Activated naive CD4-positive, alpha-beta T cell treated with anti-CD3 and anti-CD28 coated beads, Interleukin-2, amount 50 U/mL, for 24 hours (primary cell): ENCODE results near the gene TFB1M.
A peak's percentile ranks its signal among the peaks of the same experiment; 100 is the strongest.
"Not testable (repeated sequence)": the region's sequence is repeated elsewhere in the genome, so short reads cannot be mapped to it uniquely, and the experiment has no call there.

Experiments
- H3K27ac Mint-ChIP-seq: one replicate; pipeline ENCODE4 v1.8.0; 2021; ENCODE audit warnings: mild to moderate bottlenecking, mixed read lengths
- H3K27me3 Mint-ChIP-seq: one replicate; pipeline ENCODE4 v1.8.0; 2021; ENCODE audit warnings: mixed read lengths
- H3K36me3 Mint-ChIP-seq: one replicate; pipeline ENCODE4 v1.8.0; 2021; ENCODE audit warnings: mixed read lengths
- H3K4me1 Mint-ChIP-seq: one replicate; pipeline ENCODE4 v1.8.0; 2021; ENCODE audit warnings: mixed read lengths
- H3K4me3 Mint-ChIP-seq: one replicate; pipeline ENCODE4 v1.8.0; 2021; ENCODE audit warnings: mild to moderate bottlenecking, mixed read lengths
- H3K9me3 Mint-ChIP-seq: one replicate; pipeline ENCODE4 v1.8.0; 2021; ENCODE audit warnings: mixed read lengths

Gene TFB1M

DNA sequence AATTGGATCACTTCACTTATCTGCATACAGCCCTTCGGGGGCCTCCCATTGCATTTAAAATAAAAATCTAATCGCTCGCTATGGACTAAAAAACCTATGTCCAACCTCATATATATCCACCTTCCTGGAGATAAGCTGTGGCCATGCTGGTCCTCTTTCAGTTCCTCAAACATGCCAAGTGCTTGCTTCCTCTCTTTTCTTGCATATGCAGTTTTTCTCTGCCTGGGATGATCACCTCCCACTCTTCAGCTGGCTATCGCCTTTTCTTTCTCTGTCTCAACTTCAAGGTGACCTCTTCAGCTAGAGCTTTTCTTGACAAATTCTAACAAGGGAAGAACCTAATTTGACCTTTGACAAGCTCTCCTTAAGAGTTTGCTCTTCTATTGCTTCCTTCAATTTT, 5.6 kb upstream of the TFB1M start:
- Mint-ChIP-seq H3K4me3 (no peak overlapping the region), H3K27ac (no peak overlapping the region), H3K36me3 (no peaks in the 10 kb centered on the region), H3K9me3 (no peaks in the 10 kb centered on the region), H3K4me1 (peaks cover 14% of the 10 kb centered on the region), H3K27me3 (no peaks in the 10 kb centered on the region)

DNA sequence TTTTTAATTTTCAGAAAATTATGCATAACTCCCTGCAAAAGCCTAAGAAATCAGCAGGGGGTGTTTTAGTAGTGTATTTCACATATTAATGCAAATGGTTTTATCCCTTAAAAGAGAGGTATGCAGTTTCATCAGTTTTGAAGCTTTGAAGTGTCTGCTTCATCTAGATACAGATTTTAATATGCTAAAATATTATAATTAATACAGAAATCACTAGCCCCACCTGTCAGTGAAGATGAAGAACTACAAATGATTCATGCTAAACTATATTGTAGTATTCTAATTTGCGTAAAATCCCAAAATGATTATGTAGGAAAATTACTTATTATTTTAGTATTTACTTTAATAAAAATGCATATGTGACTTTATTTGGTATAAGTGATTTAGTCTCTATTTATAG, 2.9 kb upstream of the TFB1M start:
- Mint-ChIP-seq H3K4me3 (no peak overlapping the region), H3K27ac (no peak overlapping the region), H3K9me3 (no peaks in the 10 kb centered on the region), H3K27me3 (no peaks in the 10 kb centered on the region), H3K36me3 (peaks cover 2% of the 10 kb centered on the region), H3K4me1 (peaks cover 31% of the 10 kb centered on the region)

DNA sequence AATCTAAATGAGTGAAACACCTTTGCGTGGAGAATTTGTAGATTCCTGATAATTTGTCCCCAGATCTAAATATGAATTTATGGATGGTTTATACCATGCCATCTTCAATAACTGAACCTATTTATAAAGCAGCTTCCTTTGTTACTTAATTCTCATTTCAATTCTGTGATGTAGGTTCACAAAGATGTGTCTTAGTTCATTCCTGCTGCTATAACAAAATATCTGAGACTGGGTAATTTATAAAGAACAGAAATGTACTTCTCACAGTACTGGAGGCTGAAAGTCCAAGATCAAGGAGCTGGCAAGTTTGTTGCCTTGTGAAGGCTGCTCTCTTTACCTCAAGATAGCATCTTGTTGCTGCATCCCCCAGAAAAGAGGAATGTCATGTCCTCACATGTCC, 2.1 kb upstream of the TFB1M start:
- Mint-ChIP-seq H3K27ac (no peak overlapping the region), H3K36me3 (peaks cover 2% of the 10 kb centered on the region), H3K27me3 (no peaks in the 10 kb centered on the region), H3K4me1 (peaks cover 38% of the 10 kb centered on the region), H3K4me3 (no peak overlapping the region), H3K9me3 (no peaks in the 10 kb centered on the region)

DNA sequence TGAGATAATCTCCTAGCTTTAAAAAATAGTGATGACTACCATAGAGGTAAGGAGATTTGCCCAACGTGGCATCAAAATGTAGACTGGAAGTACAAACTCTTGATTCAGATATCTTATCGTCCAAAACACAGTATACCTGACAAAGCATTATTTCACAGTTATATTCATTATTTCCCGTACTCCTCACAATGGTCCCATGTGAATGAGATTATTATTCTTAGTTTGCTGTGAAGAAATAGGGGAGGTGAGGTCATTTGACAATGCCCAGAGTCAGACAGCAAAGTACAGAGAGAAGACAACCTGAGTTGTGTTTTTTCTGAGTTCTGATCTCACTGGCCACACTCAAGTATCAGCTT, 1.2 kb upstream of the TFB1M start:
- H3K4me3 Mint-ChIP-seq: peak overlapping the region; percentile 88
- H3K27me3 Mint-ChIP-seq: no peaks in the 10 kb centered on the region
- peak overlapping the region; percentile 92 for H3K27ac Mint-ChIP-seq
- H3K4me1 Mint-ChIP-seq: peaks cover 45% of the 10 kb centered on the region
- H3K9me3 Mint-ChIP-seq: no peaks in the 10 kb centered on the region
- H3K36me3 Mint-ChIP-seq: peaks cover 3% of the 10 kb centered on the region

DNA sequence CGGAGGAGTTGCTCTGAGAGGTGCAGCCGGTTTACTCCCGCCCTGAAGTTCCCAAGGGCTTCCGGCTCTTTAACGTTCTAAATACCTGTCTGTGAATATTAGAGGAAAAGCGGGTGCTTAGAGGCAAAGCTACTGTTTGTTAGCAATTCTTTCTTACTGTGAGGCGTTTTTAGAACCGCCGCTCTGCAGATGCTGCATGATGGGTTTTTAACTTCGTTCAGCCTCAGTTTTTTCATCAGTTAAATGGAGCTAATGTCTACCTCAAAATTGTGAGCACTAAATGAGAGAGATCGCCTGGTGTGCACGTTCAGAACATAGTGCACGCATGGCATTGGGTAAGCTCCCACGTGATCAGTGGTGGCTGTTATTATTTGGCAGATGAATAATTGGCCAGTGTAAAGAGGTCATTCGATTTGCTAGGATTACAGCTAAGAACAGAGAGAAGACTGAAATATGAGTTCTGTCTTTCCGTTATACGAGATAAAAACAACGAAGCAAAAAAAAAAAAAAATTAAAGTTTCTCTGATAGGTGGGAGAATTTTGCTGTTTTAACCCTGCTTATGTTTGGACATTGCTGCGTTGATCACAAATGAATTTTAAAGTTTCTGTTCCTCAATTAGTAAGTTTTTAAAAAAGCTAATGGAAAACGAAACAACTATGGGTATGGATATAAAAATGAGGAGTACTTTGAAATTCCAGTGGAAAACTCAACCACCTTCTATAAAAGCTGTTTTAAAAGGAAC, 660 bp upstream of the TFB1M start:
- peak overlapping the region; percentile 88 for H3K4me3 Mint-ChIP-seq
- no peaks in the 10 kb centered on the region for H3K9me3 Mint-ChIP-seq
- peak overlapping the region; percentile 92 for H3K27ac Mint-ChIP-seq
- peaks cover 49% of the 10 kb centered on the region for H3K4me1 Mint-ChIP-seq
- peaks cover 6% of the 10 kb centered on the region for H3K36me3 Mint-ChIP-seq
- H3K27me3 Mint-ChIP-seq: no peaks in the 10 kb centered on the region

DNA sequence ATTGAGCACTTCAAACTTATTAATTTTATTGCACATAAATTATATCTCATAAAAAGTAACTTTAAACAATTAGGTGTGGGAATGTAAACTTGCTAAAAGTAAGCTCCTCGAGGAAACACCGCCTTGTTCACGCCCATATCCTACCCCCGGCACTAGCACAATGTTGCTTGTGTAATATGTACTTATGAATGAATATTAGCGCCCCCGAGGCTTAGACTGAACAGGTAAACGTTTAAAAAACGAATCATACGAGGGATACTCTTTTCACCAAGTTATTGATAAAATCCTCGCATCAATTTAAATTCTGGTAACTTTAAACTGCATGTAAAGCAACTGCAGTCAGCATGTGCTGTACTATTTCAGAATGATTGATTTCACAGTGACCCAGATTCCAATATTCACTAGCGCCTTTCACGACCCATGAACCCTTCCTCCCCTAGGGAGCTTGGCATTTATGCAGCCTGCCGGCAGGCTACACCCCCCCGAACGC, 637 bp downstream of the TFB1M start:
- Mint-ChIP-seq H3K4me3 (peak overlapping the region; percentile 88), H3K4me1 (peaks cover 52% of the 10 kb centered on the region), H3K36me3 (peaks cover 10% of the 10 kb centered on the region), H3K9me3 (no peaks in the 10 kb centered on the region), H3K27ac (peak overlapping the region; percentile 92), H3K27me3 (no peaks in the 10 kb centered on the region)

DNA sequence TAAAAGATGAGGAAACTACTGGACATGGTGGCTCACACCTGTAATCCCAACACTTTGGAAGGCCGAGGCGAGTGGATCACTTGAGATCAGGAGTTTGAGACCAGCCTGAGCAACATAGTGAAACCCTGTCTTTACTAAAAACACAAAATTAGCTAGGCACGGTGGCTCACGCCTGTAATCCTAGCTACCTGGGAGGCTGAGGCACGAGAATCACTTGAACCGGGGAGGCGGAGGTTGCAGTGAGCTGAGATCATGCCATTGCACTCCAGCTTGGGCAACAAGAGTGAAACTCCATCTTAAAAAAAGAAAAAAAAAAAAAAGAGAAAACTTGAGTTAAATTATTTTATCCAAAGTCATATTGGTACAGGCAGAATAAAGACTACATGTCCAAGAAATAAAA, 1.3 kb downstream of the TFB1M start:
- Mint-ChIP-seq H3K27ac (peak overlapping the region; percentile 35), H3K36me3 (peaks cover 11% of the 10 kb centered on the region), H3K4me3 (peak overlapping the region; percentile 88), H3K4me1 (peaks cover 56% of the 10 kb centered on the region)
- not testable (repeated sequence) for H3K27me3 Mint-ChIP-seq, H3K9me3 Mint-ChIP-seq

DNA sequence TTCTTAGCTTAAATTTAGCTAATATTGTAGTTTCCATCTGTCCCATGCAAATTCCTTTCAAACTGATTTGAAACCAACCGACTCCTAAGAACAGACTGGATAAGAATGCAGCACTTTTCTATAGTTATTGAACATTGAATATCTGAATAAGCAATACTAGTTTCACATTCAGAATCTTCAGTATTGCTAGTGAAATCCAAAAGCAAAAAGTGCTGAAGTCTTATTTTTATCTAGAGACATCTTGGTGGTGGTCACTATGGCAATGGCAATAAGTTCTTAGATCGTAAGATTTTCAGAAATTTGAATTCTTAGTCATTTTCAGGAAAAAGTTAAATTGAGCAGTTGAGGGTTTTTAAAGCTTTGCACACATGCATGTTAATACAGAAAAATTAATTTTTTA, 2.7 kb downstream of the TFB1M start:
- Mint-ChIP-seq H3K9me3 (no peaks in the 10 kb centered on the region), H3K36me3 (peaks cover 15% of the 10 kb centered on the region), H3K27me3 (no peaks in the 10 kb centered on the region), H3K27ac (peak overlapping the region; percentile 15), H3K4me3 (no peak overlapping the region), H3K4me1 (peaks cover 66% of the 10 kb centered on the region)

DNA sequence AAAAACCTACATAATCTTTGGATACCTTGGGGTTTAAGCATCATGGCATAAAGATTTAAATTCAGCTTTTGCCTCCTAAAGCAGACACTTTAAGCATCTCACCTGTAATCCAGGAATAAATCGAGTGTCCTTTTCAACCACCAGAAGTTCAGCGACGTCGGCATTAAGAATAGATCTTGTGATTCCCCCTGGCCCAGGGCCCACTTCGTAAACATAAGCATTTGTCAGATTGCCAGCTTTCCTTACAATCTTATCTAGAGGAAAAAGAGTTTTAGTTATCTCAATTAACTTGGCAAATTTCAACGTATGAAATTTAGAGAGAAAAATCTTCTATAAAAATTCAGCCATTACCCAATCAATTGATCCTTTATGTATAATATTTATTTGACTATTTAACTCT, 3.2 kb downstream of the TFB1M start:
- Mint-ChIP-seq H3K36me3 (peaks cover 15% of the 10 kb centered on the region), H3K27ac (peak overlapping the region; percentile 84)

DNA sequence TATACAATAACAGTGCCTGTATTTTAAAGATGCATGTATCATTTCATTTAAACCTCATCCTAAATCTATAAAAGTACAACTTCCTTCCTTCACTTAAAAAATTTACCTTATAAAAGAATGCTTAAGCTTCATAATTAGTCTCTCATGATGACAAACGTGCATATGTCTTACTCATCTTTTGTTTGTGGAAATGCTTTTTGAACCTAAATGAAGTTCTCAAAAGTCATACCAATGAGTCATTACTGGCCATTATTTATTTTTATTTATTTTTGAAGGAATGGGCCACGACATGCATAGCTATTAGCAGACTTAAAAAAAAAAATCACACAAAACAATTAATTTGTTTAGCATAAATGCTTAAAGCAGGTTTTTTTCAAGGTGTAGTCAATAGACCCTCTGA, 3.7 kb downstream of the TFB1M start:
- Mint-ChIP-seq H3K4me3 (no peak overlapping the region), H3K27me3 (no peaks in the 10 kb centered on the region), H3K9me3 (no peaks in the 10 kb centered on the region), H3K36me3 (peaks cover 17% of the 10 kb centered on the region), H3K4me1 (peaks cover 71% of the 10 kb centered on the region), H3K27ac (peak overlapping the region; percentile 36)

More for the DNA sequence above, 3.2 kb downstream of the TFB1M start:
- no peak overlapping the region for H3K4me3 Mint-ChIP-seq
- H3K4me1 Mint-ChIP-seq: peaks cover 68% of the 10 kb centered on the region
- no peaks in the 10 kb centered on the region for H3K9me3 Mint-ChIP-seq
- H3K27me3 Mint-ChIP-seq: no peaks in the 10 kb centered on the region

DNA sequence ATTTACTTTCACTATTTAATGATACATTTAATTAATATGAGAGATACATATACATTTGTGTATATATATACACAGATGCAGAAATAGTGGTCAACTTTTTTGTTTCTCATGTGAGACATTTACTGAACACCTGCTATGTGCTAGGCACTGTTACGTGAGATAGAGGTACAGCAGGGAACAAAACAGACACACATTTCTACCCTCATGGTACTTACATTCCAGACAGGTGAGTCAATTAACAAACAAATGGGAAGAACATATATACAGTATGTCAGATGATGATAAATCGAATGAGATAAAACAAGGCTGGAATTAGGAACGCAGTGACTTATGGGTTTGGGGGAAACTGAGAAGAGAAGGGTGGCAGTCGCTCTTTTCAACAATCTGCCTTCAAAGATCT, 5.1 kb downstream of the TFB1M start:
- no peaks in the 10 kb centered on the region for H3K27me3 Mint-ChIP-seq
- peaks cover 62% of the 10 kb centered on the region for H3K4me1 Mint-ChIP-seq
- no peaks in the 10 kb centered on the region for H3K9me3 Mint-ChIP-seq
- peaks cover 24% of the 10 kb centered on the region for H3K36me3 Mint-ChIP-seq
- no peak overlapping the region for H3K4me3 Mint-ChIP-seq
- H3K27ac Mint-ChIP-seq: peak overlapping the region; percentile 71

DNA sequence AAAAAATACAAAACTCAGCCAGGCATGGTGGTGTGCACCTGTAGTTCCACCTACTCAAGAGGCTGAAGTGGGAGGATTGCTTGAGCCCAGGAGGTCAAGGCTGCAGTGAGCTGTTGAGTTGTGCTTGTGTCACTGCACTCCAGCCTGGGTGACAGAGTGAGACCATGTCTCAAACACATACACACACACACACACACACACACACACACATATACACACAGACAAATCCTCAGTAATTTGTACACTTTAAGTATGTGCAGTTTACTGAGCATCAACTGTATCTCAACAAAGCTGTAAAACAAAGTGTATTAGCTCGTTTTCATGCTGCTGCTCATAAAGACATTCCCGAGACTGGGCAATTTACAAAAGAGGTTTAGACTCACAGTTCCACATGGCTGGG, 7.3 kb downstream of the TFB1M start:
- Mint-ChIP-seq H3K9me3 (no peaks in the 10 kb centered on the region), H3K36me3 (peaks cover 23% of the 10 kb centered on the region), H3K27me3 (no peaks in the 10 kb centered on the region), H3K4me3 (no peak overlapping the region), H3K27ac (no peak overlapping the region), H3K4me1 (peaks cover 49% of the 10 kb centered on the region)

DNA sequence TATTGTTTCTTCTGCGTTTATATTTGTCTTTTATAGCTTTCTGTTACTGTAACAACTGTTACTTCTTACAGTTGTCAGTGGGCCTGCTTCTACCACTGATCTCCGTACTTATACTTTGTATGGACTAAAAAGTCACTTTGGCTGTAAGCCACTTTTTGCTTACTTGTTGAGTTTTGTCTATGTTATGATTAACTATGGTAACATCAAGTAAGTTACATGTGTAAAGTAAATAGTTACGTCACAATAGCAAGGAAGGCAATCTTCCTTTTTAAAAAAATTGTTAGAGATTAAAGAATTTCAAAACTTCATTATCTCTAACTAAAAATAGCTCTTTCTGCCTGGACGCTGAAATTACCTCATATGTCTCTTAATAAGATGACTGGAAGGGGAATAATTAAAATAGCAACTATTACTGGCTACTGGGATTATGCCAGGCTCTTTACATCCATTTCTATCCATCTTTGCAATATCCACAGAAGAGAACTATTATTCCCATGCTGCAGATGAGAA, 10.9 kb downstream of the TFB1M start:
- no peaks in the 10 kb centered on the region for H3K27me3 Mint-ChIP-seq
- H3K27ac Mint-ChIP-seq: no peak overlapping the region
- H3K36me3 Mint-ChIP-seq: peaks cover 20% of the 10 kb centered on the region

DNA sequence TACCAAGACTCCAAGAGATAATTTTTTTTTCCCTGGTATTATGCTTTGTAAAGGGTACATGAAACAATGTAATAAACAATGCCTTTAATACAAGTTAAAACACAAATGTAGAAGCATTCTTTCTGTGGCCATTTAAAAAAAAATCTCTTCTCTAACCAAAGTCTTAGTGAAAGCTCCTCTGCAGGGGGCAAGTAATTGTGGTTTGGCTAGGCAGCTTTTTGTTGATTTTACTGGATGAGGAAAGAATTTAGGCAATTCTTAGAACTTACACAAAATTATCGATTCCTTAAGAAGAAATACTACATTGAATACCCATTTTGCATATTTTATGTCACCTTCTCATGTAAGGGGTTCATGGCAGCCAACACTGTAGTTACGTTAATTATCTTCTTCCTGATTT, 12.4 kb downstream of the TFB1M start:
- no peak overlapping the region for H3K27ac Mint-ChIP-seq

More for the DNA sequence above, 10.9 kb downstream of the TFB1M start:
- no peaks in the 10 kb centered on the region for H3K9me3 Mint-ChIP-seq
- no peak overlapping the region for H3K4me3 Mint-ChIP-seq
- H3K4me1 Mint-ChIP-seq: peaks cover 32% of the 10 kb centered on the region

DNA sequence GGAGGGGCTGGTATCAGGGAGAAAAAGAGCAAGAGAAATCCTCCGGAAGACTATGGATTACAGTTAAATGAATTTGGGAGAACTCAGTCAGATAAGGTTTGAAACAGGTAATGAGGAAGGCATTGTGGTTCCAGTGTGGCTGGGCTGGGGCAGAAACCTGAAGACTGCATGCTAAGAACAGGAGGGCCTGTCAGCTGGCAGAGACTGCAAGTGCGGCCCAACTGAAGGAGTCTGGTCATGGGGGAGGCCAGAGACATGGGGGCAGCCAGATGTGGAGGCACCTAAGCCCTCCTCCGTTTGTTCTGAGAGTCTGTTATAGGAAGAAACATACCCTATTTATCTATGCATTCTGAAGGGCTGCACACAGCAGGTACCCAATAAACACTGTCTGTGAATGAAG, 16.6 kb downstream of the TFB1M start:
- peaks cover 22% of the 10 kb centered on the region for H3K36me3 Mint-ChIP-seq
- peaks cover 19% of the 10 kb centered on the region for H3K4me1 Mint-ChIP-seq
- H3K27me3 Mint-ChIP-seq: no peaks in the 10 kb centered on the region
- no peaks in the 10 kb centered on the region for H3K9me3 Mint-ChIP-seq
- H3K27ac Mint-ChIP-seq: no peak overlapping the region
- H3K4me3 Mint-ChIP-seq: no peak overlapping the region

More for the DNA sequence above, 12.4 kb downstream of the TFB1M start:
- H3K27me3 Mint-ChIP-seq: no peaks in the 10 kb centered on the region
- no peaks in the 10 kb centered on the region for H3K9me3 Mint-ChIP-seq
- H3K4me3 Mint-ChIP-seq: no peak overlapping the region
- H3K4me1 Mint-ChIP-seq: peaks cover 27% of the 10 kb centered on the region
- peaks cover 21% of the 10 kb centered on the region for H3K36me3 Mint-ChIP-seq

DNA sequence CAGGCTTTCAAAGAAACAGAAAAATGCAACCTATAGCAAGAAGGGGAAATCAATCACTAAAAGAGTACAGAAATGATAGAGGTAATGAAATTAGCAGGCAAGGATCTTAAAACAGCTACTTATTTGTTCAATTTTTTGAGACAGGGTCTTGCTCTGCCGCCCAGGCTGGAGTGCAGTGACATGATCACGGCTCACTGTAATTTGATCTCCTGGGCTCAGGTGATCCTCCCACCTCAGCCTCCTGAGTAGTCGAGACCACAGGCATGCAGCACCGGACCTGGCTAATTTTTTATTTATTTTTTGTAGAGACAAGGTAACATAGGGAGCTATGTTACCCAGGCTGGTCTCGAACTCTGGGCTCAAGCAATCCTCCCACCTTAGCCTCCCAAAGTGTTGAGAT, 21.6 kb downstream of the TFB1M start:
- H3K27ac Mint-ChIP-seq: no peak overlapping the region
- H3K9me3 Mint-ChIP-seq: no peaks in the 10 kb centered on the region
- peaks cover 23% of the 10 kb centered on the region for H3K4me1 Mint-ChIP-seq

DNA sequence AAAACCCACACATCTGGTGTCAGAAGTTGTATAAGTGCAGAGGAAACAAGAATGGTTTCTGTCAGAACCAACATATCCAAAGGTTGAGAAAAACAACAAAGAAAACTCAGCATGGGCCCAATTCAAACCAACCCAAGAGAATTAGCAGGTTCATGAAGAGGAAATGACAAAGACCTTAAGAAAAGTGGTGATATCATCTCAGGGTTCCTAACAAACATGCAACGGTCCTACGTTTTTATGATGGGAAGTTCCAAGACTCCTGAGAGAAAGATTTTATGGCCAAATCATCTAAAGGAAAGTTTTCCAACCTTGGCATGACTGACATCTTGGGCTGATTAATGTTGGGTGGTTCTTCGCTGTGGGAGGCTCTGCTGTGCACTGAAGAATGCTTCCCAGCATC, 23.0 kb downstream of the TFB1M start:
- H3K9me3 Mint-ChIP-seq: no peaks in the 10 kb centered on the region
- peaks cover 25% of the 10 kb centered on the region for H3K4me1 Mint-ChIP-seq
- peaks cover 33% of the 10 kb centered on the region for H3K36me3 Mint-ChIP-seq
- no peaks in the 10 kb centered on the region for H3K27me3 Mint-ChIP-seq
- no peak overlapping the region for H3K4me3 Mint-ChIP-seq
- no peak overlapping the region for H3K27ac Mint-ChIP-seq

More for the DNA sequence above, 21.6 kb downstream of the TFB1M start:
- Mint-ChIP-seq H3K27me3 (no peaks in the 10 kb centered on the region), H3K36me3 (peaks cover 36% of the 10 kb centered on the region), H3K4me3 (no peak overlapping the region)
